GM19452 (cell line): ENCODE measurements around the gene SPOCK3.
"Not testable (repeated sequence)": the region's sequence is repeated elsewhere in the genome, so short reads cannot be mapped to it uniquely, and the experiment has no call there.

Experiments
- ATAC-seq: cut with Tn5 transposase; IDR thresholded peaks from one replicate; pipeline ENCODE4 v1.9.1; 2021; ENCODE audit not compliant: unreplicated experiment

The SPOCK3 gene

DNA sequence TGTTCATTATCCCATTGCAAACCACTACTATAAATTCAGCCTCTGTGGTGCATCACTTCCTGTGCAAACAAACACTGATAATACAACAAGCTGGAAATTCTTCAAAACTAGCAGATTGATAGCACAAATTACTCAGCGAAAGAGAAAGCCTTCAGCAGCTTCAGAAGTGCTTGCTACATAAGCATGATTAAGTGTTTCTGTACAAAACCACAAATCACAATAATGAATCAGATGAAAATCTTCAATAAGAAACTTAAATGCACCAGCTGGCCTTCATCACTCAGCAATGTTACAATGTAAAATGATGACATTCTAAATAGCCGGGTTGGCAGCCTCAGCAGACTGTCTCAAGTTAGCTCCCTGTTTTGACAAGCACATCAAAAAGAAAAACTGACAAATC, 262.2 kb downstream of the SPOCK3 start:
- no peak for ATAC-seq

DNA sequence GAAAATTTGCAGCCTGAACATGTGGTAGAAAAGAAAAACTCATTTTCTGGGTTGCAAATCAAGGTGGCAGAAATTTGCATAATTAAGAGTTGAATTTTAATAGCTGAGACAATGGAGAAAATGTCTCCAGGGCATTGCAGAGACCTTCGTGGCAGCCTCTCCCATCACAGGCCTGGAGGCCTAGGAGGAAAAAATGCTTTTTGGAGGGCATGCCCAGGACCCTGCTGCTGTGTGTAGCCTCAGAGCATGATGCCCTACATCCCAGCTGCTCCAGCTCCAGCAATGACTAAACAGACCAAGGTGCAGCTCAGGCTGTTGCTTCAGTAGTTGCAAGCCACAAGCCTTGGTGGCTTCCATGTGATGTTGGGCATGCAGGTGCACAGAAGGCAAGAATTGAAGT, 266.1 kb downstream of the SPOCK3 start:
- ATAC-seq: not testable (repeated sequence)

DNA sequence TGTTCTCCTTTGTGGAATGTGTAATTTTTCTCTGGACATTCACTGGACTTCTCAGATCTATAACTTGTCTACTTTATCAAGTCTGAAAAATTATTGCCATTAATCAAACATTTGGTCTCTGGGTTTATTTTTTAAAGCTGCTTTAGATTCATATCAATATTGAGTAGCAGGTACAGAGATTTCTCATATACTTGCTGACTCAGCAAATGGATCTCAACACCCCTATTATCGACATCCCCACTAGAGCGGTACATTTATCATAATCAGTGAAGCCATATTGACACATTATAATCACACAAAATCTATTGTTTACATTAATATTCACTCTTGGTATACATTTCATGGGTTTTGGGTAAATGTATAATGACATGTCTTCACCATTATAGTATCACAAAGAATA, 268.7 kb downstream of the SPOCK3 start:
- no peak for ATAC-seq

DNA sequence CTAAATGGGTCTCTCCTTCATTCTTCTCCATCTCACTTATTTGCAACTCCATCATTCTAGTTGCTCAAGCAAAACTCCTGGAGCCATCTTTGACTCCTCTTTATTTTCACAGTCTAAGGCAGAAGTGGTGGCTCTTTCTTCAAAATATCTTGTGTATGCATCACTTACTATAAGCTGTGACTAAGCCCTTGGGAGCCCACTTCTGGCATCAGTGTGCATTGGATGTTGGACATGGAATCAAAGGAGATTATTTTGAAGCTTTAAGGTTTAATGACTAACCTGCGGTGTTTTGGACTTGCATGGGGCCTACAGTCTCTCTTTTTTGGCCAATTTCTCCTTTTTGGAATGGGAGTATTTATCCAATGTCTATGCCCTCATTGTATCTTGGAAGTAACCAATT, 276.8 kb downstream of the SPOCK3 start:
- ATAC-seq: no peak

- ATAC-seq: no peak
Measured at GRCh38 chr4:166956484-166956883, 277.8 kb downstream of the SPOCK3 start.

GRCh38 chr4:166941629-166942028, 292.7 kb downstream of the SPOCK3 start:
- no peak for ATAC-seq

DNA sequence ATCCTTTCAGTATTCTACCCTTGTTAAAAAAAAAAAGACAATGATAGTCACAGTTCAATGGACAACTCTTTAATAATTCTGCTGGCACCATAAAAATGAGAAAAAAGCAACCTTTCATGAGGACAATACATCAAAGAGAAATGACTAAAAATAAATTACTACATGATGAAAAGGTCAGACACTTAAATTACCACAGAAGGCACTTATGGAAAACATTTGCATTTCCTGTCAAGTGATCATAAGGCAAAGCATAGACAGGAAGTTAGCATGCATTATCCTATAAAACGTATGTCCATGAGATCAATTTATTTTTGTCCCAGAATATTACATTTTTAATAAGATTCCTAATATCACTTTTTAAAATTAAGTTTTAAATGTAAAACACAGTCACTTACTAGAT, 303.8 kb downstream of the SPOCK3 start:
- no peak for ATAC-seq

GRCh38 chr4:166924424-166924823, 309.9 kb downstream of the SPOCK3 start:
- ATAC-seq: no peak

GRCh38 chr4:166913926-166914325, 320.4 kb downstream of the SPOCK3 start:
- no peak for ATAC-seq

DNA sequence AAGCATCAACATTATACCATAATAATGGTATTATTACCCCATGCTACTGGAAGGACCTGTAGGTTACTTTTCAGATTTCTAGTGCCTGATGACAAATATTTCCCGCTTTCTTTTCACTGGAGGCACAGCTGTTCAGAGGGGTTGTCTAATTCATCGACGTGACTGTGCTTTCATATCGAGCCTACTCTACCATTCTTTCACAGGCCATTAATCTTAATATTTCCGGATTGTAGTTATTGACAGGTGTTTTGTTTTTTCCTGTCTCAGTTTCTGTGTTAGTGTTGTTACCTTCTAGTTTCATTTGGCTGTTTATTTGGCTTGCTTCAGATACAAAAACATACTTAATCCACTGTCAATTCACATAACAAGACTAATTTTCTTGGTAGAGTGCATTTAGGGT, 330.9 kb downstream of the SPOCK3 start:
- no peak for ATAC-seq

DNA sequence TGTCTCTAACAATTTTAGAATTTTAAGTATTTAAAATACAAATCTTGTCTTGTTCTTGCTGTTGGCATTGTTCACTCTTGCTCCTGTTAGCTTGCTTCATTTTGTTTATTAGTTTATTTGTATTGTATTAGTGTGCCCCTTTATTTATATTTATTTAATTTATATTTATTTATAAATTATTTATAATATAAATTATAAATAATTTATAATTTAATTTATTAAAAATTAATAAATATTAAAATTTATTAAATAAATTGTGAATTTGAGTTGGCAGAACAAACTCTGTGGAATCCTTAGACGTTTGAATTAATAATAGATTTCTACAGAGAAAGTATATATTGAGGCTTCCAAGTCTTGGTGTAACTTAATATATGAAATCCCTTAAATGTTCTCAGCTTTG, 331.4 kb downstream of the SPOCK3 start:
- ATAC-seq: no peak

- ATAC-seq: no peak
Measured at GRCh38 chr4:166896254-166896653, 338.0 kb downstream of the SPOCK3 start.

DNA sequence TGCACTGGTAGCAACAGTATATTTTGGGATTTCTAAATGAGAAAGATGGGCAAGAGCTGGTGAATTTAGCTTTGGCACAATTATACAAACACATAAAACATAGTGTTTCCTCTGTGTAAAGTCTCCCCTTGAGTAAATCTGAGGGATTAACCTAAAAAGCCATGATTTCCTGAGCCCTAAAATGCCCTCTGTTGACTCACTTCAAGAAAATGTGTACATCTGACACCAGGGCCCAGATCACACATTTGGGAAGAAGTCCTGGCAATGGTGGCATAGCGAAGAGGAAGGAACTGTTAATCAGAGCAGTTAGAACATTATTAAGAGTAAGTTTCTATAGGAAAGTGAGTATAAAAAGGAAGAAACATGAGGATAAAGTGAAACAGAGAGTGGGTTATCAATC, 338.5 kb downstream of the SPOCK3 start:
- no peak for ATAC-seq

GRCh38 chr4:166887457-166887856, 346.8 kb downstream of the SPOCK3 start:
- ATAC-seq: no peak

GRCh38 chr4:166886718-166887117, 347.6 kb downstream of the SPOCK3 start:
- ATAC-seq: no peak

DNA sequence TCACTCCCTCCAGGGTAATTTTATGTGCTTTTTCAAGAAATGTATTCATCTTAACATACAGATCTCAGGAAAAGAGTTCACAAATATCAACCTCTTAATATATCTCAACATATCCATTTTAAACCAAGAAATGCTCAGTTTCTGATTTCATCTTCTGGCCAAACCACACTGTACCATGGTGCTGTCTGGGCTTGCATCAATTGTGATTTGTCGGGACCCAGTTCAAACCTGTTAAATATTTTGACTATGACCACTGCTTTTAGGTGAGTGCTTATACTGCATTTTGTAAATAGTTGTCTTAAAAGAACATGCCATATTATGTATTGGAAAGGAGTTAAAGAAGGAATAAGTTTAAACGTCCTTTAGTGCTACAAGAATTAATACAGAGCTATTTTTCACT, 352.1 kb downstream of the SPOCK3 start:
- ATAC-seq: no peak

DNA sequence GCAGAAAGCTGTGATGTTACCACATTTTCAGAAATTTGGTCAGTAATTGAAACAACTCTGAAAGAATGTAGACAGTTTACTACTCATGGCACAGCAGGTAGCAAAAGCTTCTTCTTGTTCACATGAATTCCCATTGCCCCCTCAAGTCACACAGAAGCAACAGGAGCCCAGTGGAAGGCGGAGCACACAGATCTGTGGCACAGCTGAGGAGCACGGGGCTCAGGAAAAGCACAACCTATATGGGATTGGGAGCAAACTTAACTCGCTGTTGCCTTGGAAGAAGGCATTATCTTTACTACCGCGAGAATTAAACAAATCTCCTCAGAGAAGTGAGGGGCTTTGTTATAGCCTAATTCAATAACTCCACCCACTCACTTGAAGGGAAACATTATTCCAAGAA, 358.5 kb downstream of the SPOCK3 start:
- ATAC-seq: no peak

GRCh38 chr4:166862032-166862431, 372.3 kb downstream of the SPOCK3 start:
- ATAC-seq: no peak

GRCh38 chr4:166850398-166850797, 383.9 kb downstream of the SPOCK3 start:
- not testable (repeated sequence) for ATAC-seq

DNA sequence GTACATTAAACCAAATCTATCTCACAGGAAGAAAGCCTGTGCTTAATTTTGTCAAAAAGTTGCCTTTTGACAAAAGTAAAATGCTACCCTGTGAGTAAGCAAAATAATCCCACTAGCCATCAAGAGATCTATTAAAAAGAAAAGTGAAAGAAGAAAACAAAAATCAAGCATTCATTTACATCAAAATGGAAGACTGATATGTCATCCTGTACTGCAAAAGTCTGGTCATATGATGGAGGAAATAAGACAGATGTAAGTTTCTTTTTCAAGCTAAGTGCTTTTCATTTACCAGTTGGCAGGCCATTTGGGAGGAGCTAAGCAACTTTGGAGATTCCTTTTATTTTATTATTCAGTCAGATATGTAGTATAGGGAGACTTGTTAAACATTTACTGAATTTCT, 387.4 kb downstream of the SPOCK3 start:
- no peak for ATAC-seq

DNA sequence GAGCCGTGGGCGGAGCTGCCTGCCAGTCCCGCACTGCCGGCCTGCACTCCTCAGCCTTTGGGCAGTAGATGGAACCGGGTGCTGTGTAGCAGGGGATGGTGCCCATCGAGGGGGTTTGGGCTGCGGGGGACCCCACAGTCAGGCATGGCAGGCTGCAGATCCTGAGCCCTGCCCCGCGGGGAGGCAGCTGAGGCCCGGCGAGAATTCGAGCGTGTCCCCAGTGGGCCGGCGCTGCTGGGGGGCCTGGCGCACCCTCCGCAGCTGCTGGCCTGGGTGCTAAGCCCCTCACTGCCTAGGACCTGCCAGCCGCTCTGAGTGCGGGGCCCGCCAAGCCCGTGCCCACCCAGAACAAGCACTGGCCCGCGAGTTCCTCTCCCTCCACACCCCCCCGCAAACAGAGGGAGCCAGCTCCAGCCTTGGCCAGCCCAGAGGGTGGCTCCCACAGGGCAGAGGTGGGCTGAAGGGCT, 391.5 kb downstream of the SPOCK3 start:
- ATAC-seq: no peak

DNA sequence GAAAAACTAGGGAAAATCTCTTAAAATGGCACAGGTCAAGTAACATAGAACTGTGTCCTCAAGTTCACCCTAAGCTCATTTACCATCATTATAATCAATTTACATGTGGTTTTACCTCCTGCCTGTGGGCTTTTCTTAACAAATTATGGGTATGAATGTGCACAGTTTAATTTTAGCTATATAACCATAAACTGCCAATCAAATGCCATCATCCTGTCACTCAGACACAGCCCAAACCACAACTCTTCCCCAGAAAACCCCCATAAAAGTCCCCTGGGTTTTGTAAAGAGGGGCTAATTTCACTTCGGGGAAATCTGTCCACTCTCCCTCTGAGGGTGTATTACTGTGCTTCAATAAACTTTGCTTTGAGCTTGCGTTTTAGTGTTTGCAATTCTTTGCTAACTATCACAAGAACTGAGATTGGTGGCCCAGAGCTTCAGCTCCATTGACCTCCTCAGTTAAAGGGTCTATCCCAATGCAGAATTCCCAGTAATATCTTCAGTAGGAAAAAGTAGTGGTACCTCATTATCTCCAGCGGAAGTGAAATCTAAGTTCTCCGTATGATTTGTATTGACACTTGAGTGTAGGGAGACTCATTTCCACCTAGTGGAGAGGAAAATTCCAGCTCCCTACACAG, 394.6 kb downstream of the SPOCK3 start:
- ATAC-seq: peak; percentile 72

DNA sequence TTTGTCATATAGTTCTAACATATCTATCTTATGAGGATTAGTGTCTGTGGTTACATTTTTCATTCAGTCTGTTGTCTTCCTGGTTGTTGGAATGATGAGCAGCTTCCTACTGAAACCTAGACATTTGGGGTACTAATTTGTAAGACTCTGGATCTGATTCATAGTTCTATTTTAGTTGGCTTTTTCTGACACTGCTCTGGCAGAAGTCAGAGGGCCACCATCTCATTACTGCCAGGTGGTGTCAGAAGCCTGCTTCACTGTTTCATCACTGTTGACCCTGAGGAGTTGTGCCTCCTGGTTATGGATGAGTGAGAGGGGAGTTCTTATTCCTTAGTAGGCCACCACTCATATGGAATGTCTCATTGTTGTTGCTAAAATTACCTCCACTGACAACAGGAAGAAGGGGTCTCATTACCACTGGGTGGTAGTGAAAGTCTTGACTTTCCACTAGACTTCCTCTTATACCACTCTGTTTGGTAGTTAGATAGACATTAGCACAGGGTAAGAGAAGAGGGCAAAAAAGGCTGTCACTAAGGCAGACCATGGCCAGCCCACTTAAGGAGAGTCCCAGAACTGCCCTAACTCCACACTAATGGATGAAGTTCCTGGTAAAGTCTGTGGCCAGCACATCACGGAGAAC, 395.2 kb downstream of the SPOCK3 start:
- ATAC-seq: peak; percentile 52
